Measurements from ENCODE around the gene BSPRY.
A peak's percentile ranks its signal among the peaks of the same experiment; 100 is the strongest.
"Not testable (repeated sequence)": the region's sequence is repeated elsewhere in the genome, so short reads cannot be mapped to it uniquely, and the experiment has no call there.

Gene BSPRY

DNA sequence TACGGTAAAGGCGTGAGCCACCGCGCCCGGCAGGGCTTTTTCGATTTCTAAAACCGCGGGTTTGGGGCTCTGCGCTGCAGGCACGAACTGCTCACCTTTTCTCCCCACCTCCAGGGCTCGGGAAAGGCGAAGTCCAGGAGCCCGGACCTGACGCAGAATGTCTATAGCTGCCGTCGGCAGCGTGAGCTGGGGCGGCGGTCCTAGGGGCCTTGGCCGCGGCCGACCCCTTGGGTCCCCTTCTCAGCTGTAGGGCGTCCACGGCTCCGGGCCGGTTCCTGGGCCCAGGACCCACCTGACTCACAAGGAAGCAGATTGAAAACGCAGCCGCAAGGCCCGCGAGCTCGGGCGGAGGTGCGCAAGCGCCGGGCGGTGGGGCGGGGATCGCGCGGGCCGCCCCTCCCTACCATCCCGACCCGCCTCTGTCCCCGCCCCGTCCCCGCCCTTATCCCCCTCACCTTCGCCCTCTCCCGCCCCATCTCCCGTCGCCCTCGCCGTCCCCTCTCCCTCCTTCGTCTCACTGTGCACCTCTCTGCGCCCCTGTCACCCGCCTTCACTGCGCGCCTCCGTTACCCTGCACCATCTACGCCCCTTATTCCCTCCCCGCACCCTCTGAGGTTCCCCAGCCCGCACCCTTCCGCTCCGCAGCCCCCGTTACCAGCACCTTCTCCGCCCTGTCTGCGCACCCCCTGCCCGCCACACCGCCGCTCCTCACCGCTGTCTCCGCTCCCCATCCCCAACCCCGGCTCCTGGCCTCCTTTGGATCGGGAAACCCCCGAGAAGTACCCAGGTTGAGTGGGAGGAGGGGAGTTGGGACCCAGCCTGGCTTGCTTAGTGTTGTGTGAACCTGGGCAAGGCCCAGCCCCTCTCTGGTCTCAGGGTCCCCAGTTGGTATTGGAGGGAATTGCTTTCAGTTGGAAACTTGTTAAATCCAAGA, 27.6 kb downstream of the BSPRY start, which contains the start of gene HDHD3:
Gene HDHD3, minus strand, starts transcription at position 353 of the 934 bp plus-strand sequence. CDS start 2,632 bp downstream, outside the sequence.
- Histone ChIP-seq H3K9me3 (ENCODE audit: insufficient read depth, low read length) (no peaks in the 10 kb centered on the region), H2AFZ (ENCODE audit: low read depth, low read length, severe bottlenecking) (peak within 1 kb of the TSS; percentile 80), H4K20me1 (ENCODE audit: low read depth, low read length) (no peaks in the 10 kb centered on the region), H3K27ac (ENCODE audit: low read depth, low read length) (0 out of 2 replicates have a peak within 1 kb of the TSS, but pooled peaks have one; percentile 26), H3K9ac (ENCODE audit: low read length) (peak within 1 kb of the TSS; percentile 67), H3K36me3 (ENCODE audit: low read length) (no peaks in the 10 kb centered on the region), H3F3A (ENCODE audit: insufficient read depth) (no peaks in the 10 kb centered on the region), H3K4me3 (ENCODE audit: insufficient read depth, low read length, poor library complexity, severe bottlenecking) (peak within 1 kb of the TSS; percentile 85), H3K79me2 (ENCODE audit: insufficient read depth, low read length) (no peaks in the 10 kb centered on the region), H3K4me2 (ENCODE audit: low read depth, low read length, poor library complexity, severe bottlenecking) (peak within 1 kb of the TSS; percentile 55), H3K9me2 (replicated peaks; ENCODE audit: insufficient read depth, low read length) (no peaks in the 10 kb centered on the region), H3K27me3 (ENCODE audit: low read length) (no peaks in the 10 kb centered on the region)
- TF ChIP-seq, protein P1, sequence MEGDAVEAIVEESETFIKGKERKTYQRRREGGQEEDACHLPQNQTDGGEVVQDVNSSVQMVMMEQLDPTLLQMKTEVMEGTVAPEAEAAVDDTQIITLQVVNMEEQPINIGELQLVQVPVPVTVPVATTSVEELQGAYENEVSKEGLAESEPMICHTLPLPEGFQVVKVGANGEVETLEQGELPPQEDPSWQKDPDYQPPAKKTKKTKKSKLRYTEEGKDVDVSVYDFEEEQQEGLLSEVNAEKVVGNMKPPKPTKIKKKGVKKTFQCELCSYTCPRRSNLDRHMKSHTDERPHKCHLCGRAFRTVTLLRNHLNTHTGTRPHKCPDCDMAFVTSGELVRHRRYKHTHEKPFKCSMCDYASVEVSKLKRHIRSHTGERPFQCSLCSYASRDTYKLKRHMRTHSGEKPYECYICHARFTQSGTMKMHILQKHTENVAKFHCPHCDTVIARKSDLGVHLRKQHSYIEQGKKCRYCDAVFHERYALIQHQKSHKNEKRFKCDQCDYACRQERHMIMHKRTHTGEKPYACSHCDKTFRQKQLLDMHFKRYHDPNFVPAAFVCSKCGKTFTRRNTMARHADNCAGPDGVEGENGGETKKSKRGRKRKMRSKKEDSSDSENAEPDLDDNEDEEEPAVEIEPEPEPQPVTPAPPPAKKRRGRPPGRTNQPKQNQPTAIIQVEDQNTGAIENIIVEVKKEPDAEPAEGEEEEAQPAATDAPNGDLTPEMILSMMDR (IDR thresholded peaks at IDR 0.05; ENCODE audit: insufficient read depth, low read length, poor library complexity, severe bottlenecking): no peak
- TF ChIP-seq EZH2phosphoT487 (conservative IDR thresholded peaks at IDR 0.05; ENCODE audit: low read length): no peak

DNA sequence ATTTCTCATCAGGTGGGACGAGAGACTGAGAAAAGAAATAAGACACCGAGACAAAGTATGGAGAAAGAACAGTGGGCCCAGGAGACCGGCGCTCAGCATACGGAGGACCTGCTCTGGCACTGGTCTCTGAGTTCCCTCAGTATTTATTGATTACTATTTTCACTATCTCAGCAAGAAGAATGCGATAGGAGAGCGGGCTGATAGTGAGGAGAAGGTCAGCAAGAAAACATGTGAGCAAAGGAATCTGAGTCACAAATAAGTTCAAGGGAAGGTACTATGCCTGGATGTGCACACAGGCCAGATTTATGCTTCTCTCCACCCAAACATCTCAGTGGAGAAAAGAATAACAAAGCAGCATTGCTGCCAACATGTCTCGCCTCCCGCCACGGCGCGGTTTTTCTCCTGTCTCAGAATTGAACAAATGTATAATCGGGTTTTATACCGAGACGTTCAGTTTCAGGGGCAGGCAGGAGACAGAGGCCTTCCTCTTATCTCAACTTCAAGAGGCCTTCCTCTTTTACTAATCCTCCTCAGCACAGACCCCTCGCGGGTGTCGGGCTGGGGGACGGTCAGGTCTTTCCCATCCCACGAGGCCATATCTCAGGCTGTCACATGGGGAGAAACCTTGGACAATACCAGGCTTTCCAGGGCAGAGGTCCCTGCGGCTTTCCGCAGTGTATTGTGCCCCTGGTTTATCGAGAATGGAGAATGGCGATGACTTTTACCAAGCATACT, 29.9 kb downstream of the BSPRY start:
- not testable (repeated sequence) for H3K27ac ChIP-seq (ENCODE audit: low read depth, low read length); H3K9ac ChIP-seq (ENCODE audit: low read length); H3K79me2 ChIP-seq (ENCODE audit: insufficient read depth, low read length); H3K4me3 ChIP-seq (ENCODE audit: insufficient read depth, low read length, poor library complexity, severe bottlenecking); H3F3A ChIP-seq (ENCODE audit: insufficient read depth); H3K4me2 ChIP-seq (ENCODE audit: low read depth, low read length, poor library complexity, severe bottlenecking); H3K36me3 ChIP-seq (ENCODE audit: low read length); H3K27me3 ChIP-seq (ENCODE audit: low read length); H3K9me3 ChIP-seq (ENCODE audit: insufficient read depth, low read length); H3K9me2 ChIP-seq (replicated peaks; ENCODE audit: insufficient read depth, low read length); H2AFZ ChIP-seq (ENCODE audit: low read depth, low read length, severe bottlenecking); H4K20me1 ChIP-seq (ENCODE audit: low read depth, low read length)

DNA sequence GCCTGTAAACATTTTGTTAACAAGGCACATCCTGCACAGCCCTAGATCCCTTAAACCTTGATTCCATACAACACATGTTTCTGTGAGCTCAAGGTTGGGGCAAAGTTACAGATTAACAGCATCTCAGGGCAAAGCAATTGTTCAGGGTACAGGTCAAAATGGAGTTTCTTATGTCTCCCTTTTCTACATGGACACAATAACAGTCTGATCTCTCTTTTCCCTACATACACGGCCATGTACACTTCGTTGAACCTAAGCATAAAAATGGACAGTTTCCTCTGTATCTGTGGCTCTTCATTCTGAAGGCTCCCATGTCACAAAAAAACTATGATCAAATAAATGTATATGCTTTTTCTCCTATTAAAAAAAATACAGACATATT, 30.5 kb downstream of the BSPRY start:
- not testable (repeated sequence) for H3K9me2 ChIP-seq (replicated peaks; ENCODE audit: insufficient read depth, low read length); H3K9me3 ChIP-seq (ENCODE audit: insufficient read depth, low read length); H3K27ac ChIP-seq (ENCODE audit: low read depth, low read length); H2AFZ ChIP-seq (ENCODE audit: low read depth, low read length, severe bottlenecking); H3K27me3 ChIP-seq (ENCODE audit: low read length); H3K9ac ChIP-seq (ENCODE audit: low read length); H3K4me3 ChIP-seq (ENCODE audit: insufficient read depth, low read length, poor library complexity, severe bottlenecking); H4K20me1 ChIP-seq (ENCODE audit: low read depth, low read length); H3F3A ChIP-seq (ENCODE audit: insufficient read depth); H3K36me3 ChIP-seq (ENCODE audit: low read length); H3K4me2 ChIP-seq (ENCODE audit: low read depth, low read length, poor library complexity, severe bottlenecking); H3K79me2 ChIP-seq (ENCODE audit: insufficient read depth, low read length)

DNA sequence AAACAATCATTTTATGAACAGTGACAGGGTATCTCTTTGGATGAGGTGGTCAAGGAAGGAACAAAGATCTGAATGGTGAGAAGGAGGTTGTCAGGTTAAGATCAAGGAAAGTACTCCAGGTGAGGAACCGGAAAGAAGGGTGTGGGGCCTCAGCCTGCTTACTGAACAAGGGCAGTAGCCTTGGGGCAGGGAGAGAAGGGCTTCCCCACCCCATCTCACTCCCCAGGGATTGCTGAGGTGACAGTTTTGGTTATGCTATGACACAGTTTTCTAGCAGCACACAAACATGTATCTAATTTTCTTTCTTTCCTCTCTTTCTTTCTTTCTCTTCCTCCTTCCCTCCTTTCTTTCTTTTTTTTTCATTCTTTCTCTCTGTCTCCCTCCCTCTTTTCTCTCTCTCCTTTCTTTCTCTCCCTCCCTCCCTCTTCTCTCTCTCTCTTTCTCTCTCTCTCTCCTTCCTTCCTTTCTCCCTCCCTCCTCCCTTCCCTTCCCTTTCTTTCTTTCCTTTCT, 31.6 kb downstream of the BSPRY start:
- H3K27me3 ChIP-seq (ENCODE audit: low read length): no peaks in the 10 kb centered on the region
- H3K79me2 ChIP-seq (ENCODE audit: insufficient read depth, low read length): no peaks in the 10 kb centered on the region
- no peaks in the 10 kb centered on the region for H3K36me3 ChIP-seq (ENCODE audit: low read length)
- H3K4me2 ChIP-seq (ENCODE audit: low read depth, low read length, poor library complexity, severe bottlenecking): no peak overlapping the region
- H3K4me3 ChIP-seq (ENCODE audit: insufficient read depth, low read length, poor library complexity, severe bottlenecking): no peak overlapping the region
- H4K20me1 ChIP-seq (ENCODE audit: low read depth, low read length): no peaks in the 10 kb centered on the region
- H2AFZ ChIP-seq (ENCODE audit: low read depth, low read length, severe bottlenecking): no peak overlapping the region
- H3K27ac ChIP-seq (ENCODE audit: low read depth, low read length): no peak overlapping the region
- H3K9me2 ChIP-seq (replicated peaks; ENCODE audit: insufficient read depth, low read length): no peaks in the 10 kb centered on the region
- H3K9ac ChIP-seq (ENCODE audit: low read length): no peak overlapping the region
- H3K9me3 ChIP-seq (ENCODE audit: insufficient read depth, low read length): no peaks in the 10 kb centered on the region
- H3F3A ChIP-seq (ENCODE audit: insufficient read depth): no peaks in the 10 kb centered on the region
- TF ChIP-seq, protein P1 (IDR thresholded peaks at IDR 0.05; ENCODE audit: insufficient read depth, low read length, poor library complexity, severe bottlenecking): no peak
- TF ChIP-seq EZH2phosphoT487 (conservative IDR thresholded peaks at IDR 0.05; ENCODE audit: low read length): no peak

DNA sequence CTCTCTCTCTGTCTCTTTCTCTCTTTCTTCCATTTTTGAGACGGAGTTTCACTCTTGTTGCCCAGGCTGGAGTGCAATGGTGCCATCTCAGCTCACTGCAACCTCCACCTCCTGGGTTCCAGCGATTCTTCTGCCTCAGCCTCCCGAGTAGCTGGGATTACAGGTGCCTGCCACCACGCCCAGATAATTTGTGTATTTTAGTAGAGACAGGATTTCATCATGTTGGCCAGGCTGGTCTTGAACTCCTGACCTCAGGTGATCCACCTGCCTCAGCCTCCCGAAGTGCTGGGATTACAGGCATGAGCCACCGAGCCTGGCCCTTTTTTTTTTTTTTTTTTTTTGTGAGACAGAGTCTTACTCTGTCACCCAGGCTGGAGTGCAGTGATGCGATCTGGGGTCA, 32.1 kb downstream of the BSPRY start:
- H3K4me2 ChIP-seq (ENCODE audit: low read depth, low read length, poor library complexity, severe bottlenecking); H3K9me3 ChIP-seq (ENCODE audit: insufficient read depth, low read length); H3K9ac ChIP-seq (ENCODE audit: low read length); H3F3A ChIP-seq (ENCODE audit: insufficient read depth); H4K20me1 ChIP-seq (ENCODE audit: low read depth, low read length); H3K4me3 ChIP-seq (ENCODE audit: insufficient read depth, low read length, poor library complexity, severe bottlenecking); H3K79me2 ChIP-seq (ENCODE audit: insufficient read depth, low read length); H2AFZ ChIP-seq (ENCODE audit: low read depth, low read length, severe bottlenecking); H3K9me2 ChIP-seq (replicated peaks; ENCODE audit: insufficient read depth, low read length); H3K27me3 ChIP-seq (ENCODE audit: low read length); H3K36me3 ChIP-seq (ENCODE audit: low read length); H3K27ac ChIP-seq (ENCODE audit: low read depth, low read length): not testable (repeated sequence)

Data from SU-DHL-6 (cell line).